Stimulated activated naive B cell treated with anti-CD40 and anti-IgM and Interleukin-4, amounts not matched to agents 10 μg/mL and 1 μg/mL and 100 μg/mL, for 72 hours (primary cell): ENCODE measurements around the gene EPS8L2.
"Not testable (repeated sequence)": the region's sequence is repeated elsewhere in the genome, so short reads cannot be mapped to it uniquely, and the experiment has no call there.

Experiments used
- ATAC-seq, 2 donors: fragments of 150-1000 bp; cut with Tn5 transposase; replicated peaks; 2 replicates each; pipeline ENCODE4 v1.10.0; 2021; ENCODE audit warnings: moderate library complexity in 1 of 2
- DNase-seq: peaks from one replicate; pipeline ENCODE4 v3.0.0; 2021
- H3K27ac Mint-ChIP-seq: one replicate; pipeline ENCODE4 v1.8.0; 2022; ENCODE audit warnings: mild to moderate bottlenecking, mixed read lengths
- H3K27me3 Mint-ChIP-seq, 2 donors: one replicate each; pipeline ENCODE4 v1.8.0; 2022; ENCODE audit warnings: mixed read lengths in 2 of 2
- H3K36me3 Mint-ChIP-seq, 2 donors: one replicate each; pipeline ENCODE4 v1.8.0; 2022; ENCODE audit warnings: mixed read lengths in 2 of 2, mild to moderate bottlenecking in 1 of 2
- H3K4me1 Mint-ChIP-seq, 2 donors: one replicate each; pipeline ENCODE4 v1.8.0; 2022; ENCODE audit warnings: mixed read lengths in 2 of 2, mild to moderate bottlenecking in 1 of 2
- H3K4me3 Mint-ChIP-seq, 2 donors: one replicate each; pipeline ENCODE4 v1.8.0; 2022; ENCODE audit warnings: mild to moderate bottlenecking in 2 of 2, mixed read lengths in 2 of 2, moderate library complexity in 1 of 2
- H3K9me3 Mint-ChIP-seq, 2 donors: one replicate each; pipeline ENCODE4 v1.8.0; 2022; ENCODE audit warnings: mixed read lengths in 2 of 2, mild to moderate bottlenecking in 1 of 2

The EPS8L2 gene

GRCh38 chr11:679271-680207, 26.5 kb upstream of the EPS8L2 start:
- Mint-ChIP-seq H3K27me3 (no peaks in the 10 kb centered on the region), H3K36me3 (peaks cover 61 to 63% of the 10 kb centered on the region in 2 donors), H3K4me3 (no peak overlapping the region), H3K27ac (no peak overlapping the region), H3K4me1 (no peaks in the 10 kb centered on the region), H3K9me3 (no peaks in the 10 kb centered on the region)
- no peak for ATAC-seq
- no peak for DNase-seq

- peaks cover 58 to 69% of the 10 kb centered on the region in 2 donors for H3K36me3 Mint-ChIP-seq
- peak overlapping the region; percentile 22 for H3K27ac Mint-ChIP-seq
- no peaks in the 10 kb centered on the region for H3K27me3 Mint-ChIP-seq
- DNase-seq (no peak), ATAC-seq (no peak)
- H3K4me3 Mint-ChIP-seq: no peak overlapping the region
- H3K4me1 Mint-ChIP-seq: no peaks in the 10 kb centered on the region
- no peaks in the 10 kb centered on the region for H3K9me3 Mint-ChIP-seq
Observed at GRCh38 chr11:680476-680875, 25.6 kb upstream of the EPS8L2 start.

GRCh38 chr11:680970-681369, 25.1 kb upstream of the EPS8L2 start:
- Mint-ChIP-seq H3K9me3 (no peaks in the 10 kb centered on the region), H3K4me1 (no peaks in the 10 kb centered on the region), H3K4me3 (no peak overlapping the region), H3K27ac (no peak overlapping the region), H3K27me3 (no peaks in the 10 kb centered on the region), H3K36me3 (peaks cover 55 to 70% of the 10 kb centered on the region in 2 donors)
- ATAC-seq (no peak), DNase-seq (no peak)

GRCh38 chr11:686451-687243, 19.4 kb upstream of the EPS8L2 start:
- peaks cover 2 to 16% of the 10 kb centered on the region in 2 donors for H3K4me1 Mint-ChIP-seq
- DNase-seq (no peak), ATAC-seq (no peak)
- no peak overlapping the region for H3K27ac Mint-ChIP-seq
- H3K9me3 Mint-ChIP-seq: no peaks in the 10 kb centered on the region
- H3K36me3 Mint-ChIP-seq: peaks cover 60% of the 10 kb centered on the region in 2 donors
- H3K27me3 Mint-ChIP-seq: no peaks in the 10 kb centered on the region
- no peak overlapping the region for H3K4me3 Mint-ChIP-seq

- Mint-ChIP-seq H3K27me3 (no peaks in the 10 kb centered on the region), H3K9me3 (no peaks in the 10 kb centered on the region), H3K27ac (no peak overlapping the region), H3K4me3 (no peak overlapping the region), H3K4me1 (peaks cover 9 to 27% of the 10 kb centered on the region in 2 donors), H3K36me3 (peaks cover 49 to 57% of the 10 kb centered on the region in 2 donors)
- DNase-seq (no peak), ATAC-seq (no peak)
Observed at GRCh38 chr11:687751-688150, 18.3 kb upstream of the EPS8L2 start.

- Mint-ChIP-seq H3K4me1 (peaks cover 18 to 36% of the 10 kb centered on the region in 2 donors), H3K36me3 (peaks cover 43 to 54% of the 10 kb centered on the region in 2 donors), H3K27me3 (no peaks in the 10 kb centered on the region), H3K27ac (no peak overlapping the region), H3K9me3 (no peaks in the 10 kb centered on the region), H3K4me3 (no peak overlapping the region)
- DNase-seq: no peak
- no peak for ATAC-seq
Observed at GRCh38 chr11:688681-689080, 17.4 kb upstream of the EPS8L2 start.

GRCh38 chr11:689625-690024, 16.4 kb upstream of the EPS8L2 start:
- Mint-ChIP-seq H3K27me3 (no peaks in the 10 kb centered on the region), H3K4me3 (no peak overlapping the region), H3K4me1 (peaks cover 23 to 40% of the 10 kb centered on the region in 2 donors), H3K9me3 (no peaks in the 10 kb centered on the region), H3K36me3 (peaks cover 34 to 47% of the 10 kb centered on the region in 2 donors), H3K27ac (no peak overlapping the region)
- ATAC-seq (no peak), DNase-seq (no peak)

GRCh38 chr11:690244-690643, 15.8 kb upstream of the EPS8L2 start:
- not testable (repeated sequence) for ATAC-seq, H3K27me3 Mint-ChIP-seq, H3K4me3 Mint-ChIP-seq, DNase-seq, H3K27ac Mint-ChIP-seq, H3K9me3 Mint-ChIP-seq
- Mint-ChIP-seq H3K4me1 (peaks cover 23 to 40% of the 10 kb centered on the region in 2 donors), H3K36me3 (peaks cover 32 to 46% of the 10 kb centered on the region in 2 donors)

- Mint-ChIP-seq H3K4me1 (peaks cover 23 to 40% of the 10 kb centered on the region in 2 donors), H3K36me3 (peaks cover 28 to 46% of the 10 kb centered on the region in 2 donors), H3K9me3 (no peaks in the 10 kb centered on the region), H3K4me3 (no peak overlapping the region), H3K27me3 (no peaks in the 10 kb centered on the region), H3K27ac (no peak overlapping the region)
- no peak for ATAC-seq
- no peak for DNase-seq
Observed at GRCh38 chr11:690738-691633, 15.0 kb upstream of the EPS8L2 start.

GRCh38 chr11:691710-692590, 14.1 kb upstream of the EPS8L2 start:
- peaks cover 24 to 40% of the 10 kb centered on the region in 2 donors for H3K36me3 Mint-ChIP-seq
- H3K4me1 Mint-ChIP-seq: peaks cover 25 to 47% of the 10 kb centered on the region in 2 donors
- ATAC-seq (no peak), DNase-seq (no peak)
- no peak overlapping the region for H3K4me3 Mint-ChIP-seq
- H3K27me3 Mint-ChIP-seq: no peaks in the 10 kb centered on the region
- H3K27ac Mint-ChIP-seq: no peak overlapping the region
- no peaks in the 10 kb centered on the region for H3K9me3 Mint-ChIP-seq

- Mint-ChIP-seq H3K27me3 (no peaks in the 10 kb centered on the region), H3K27ac (peak overlapping the region; percentile 97), H3K36me3 (peaks cover 18 to 30% of the 10 kb centered on the region in 2 donors), H3K4me3 (peak overlapping the region; percentile 88 to 95), H3K4me1 (peaks cover 31 to 54% of the 10 kb centered on the region in 2 donors), H3K9me3 (no peaks in the 10 kb centered on the region)
- DNase-seq (no peak), ATAC-seq (no peak)
Observed at GRCh38 chr11:692824-693414, 13.1 kb upstream of the EPS8L2 start.

- Mint-ChIP-seq H3K36me3 (peaks cover 17 to 27% of the 10 kb centered on the region in 2 donors), H3K27me3 (no peaks in the 10 kb centered on the region), H3K4me3 (peak overlapping the region; percentile 88 to 95), H3K4me1 (peaks cover 36 to 59% of the 10 kb centered on the region in 2 donors), H3K9me3 (no peaks in the 10 kb centered on the region), H3K27ac (peak overlapping the region; percentile 97)
- DNase-seq (no peak), ATAC-seq (no peak)
Observed at GRCh38 chr11:693415-693831, 12.6 kb upstream of the EPS8L2 start.
